GM19099 (cell line): ENCODE measurements around the gene GHSR.

Experiments
- POLR2A ChIP-seq: IDR thresholded peaks from 3 replicates; pipeline ENCODE4 v1.6.1; 2011; ENCODE audit warnings: low read depth; ENCODE audit not compliant: insufficient read length; ENCODE audit errors: extremely low read depth

GHSR gene

GRCh38 chr3:172398484-172398883 lies 49.8 kb downstream of the GHSR start:
- TF ChIP-seq POLR2A = no peak

DNA sequence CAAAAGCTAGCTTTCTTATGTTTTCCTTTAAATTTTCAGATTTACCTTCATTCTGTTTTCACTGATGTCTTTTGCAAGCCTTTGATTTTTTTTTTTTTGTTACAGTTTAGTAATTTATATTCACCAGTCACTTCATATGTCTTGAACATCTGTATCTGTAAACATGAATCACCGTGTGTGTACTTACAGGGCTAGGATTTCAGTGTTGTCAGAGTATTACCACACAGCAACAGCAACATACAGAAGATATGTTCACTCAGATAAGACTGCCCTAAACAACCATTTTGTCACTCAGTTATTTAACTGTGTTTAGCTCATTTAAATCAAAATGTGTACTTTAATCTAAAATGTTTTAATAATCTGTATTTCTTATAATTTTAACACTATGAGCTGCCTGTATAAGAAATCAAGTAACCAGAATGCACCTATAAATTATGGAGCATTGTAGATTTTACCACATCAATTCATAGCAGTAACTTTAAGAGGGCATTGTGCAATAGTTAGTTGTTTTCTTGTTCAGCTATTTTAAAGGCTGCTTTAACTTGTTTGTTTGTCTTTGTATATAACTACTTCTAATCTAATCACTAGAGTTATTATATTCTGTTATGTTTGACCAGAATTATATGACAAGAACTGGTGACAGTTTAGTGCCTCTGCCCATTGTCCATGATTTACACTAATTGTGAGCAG lies 50.4 kb downstream of the GHSR start:
- TF ChIP-seq POLR2A = no peak

- TF ChIP-seq POLR2A = no peak
These were observed 51.9 kb downstream of the GHSR start for GRCh38 chr3:172396400-172396799.

DNA sequence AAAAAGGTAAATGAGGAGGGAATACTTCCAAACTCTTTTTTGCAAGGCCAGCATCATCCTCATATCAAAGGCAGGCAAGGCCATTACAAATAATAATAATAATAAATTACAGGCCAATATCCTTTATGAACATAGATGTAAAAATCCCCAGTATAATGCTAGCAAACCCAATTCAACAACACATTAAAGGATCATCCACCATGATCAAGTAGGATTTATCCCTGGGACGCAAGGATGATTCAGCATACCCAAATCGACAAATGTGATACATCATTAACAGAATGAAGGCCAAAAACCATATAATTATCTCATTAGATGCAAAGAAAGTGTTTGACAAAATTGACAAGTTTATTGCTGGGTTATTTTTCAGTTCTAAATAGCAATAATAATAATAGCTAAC lies 53.6 kb downstream of the GHSR start:
- no peak for TF ChIP-seq POLR2A
